C4-2B (cell line): ENCODE measurements around the gene CD81.

Experiments used
- CTCF ChIP-seq: fragments of 450-650 bp; conservative IDR thresholded peaks from 2 replicates; pipeline ENCODE4 v1.5.1; 2017; ENCODE audit warnings: mild to moderate bottlenecking
- ZFX ChIP-seq: fragments of 450-650 bp; IDR thresholded peaks from 2 replicates; pipeline ENCODE4 v1.6.1; 2017

DNA sequence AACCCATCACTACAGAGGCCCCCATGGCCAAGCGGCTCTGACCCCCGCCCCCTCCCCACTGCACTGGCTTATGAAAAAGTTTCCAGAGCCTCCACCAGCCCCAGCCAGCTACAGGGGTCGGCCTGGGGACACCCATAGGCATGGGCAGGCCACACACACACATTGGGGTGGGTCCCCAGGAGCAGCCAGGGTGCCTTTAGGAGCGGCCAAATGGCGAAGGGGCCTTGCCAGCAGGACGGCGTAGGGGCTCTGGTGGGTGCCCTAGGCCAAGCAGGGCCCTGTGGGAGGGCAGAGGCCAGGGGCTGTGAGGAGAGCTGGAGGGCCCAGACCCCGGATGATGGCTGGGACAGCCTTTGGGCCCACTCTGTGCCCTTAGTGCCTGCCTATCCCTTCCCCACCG lies 33.5 kb downstream of the CD81 start:
- TF ChIP-seq CTCF (no peak), ZFX (no peak)
